NCI-H1694 treated with DMSO at 0.1 percent for 48 hours (cell line): Measurements from ENCODE around the gene TMCO4.

Experiments used
- DNase-seq: peaks from one replicate; lab custom pipeline; 2025; lab: John Stamatoyannopoulos, UW

TMCO4 gene

DNA sequence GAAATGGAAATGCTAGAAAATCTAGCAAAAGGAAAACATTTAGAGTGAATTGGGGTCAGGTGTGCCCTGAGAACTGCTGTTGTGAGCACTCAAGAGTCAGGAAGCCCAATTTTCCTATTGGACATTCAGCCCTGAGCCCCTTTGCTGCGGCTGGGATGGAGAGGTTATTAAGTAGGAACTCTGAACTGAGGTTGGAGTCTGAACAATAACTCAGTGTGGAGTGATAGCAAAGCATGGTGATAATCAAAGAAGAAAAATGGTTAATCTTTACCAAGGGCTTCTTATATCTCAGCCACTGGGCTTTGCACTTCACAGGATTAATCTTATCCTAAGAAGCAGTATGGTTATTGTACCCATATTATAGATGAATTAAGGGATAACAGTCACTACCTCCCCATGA, 52.0 kb downstream of the TMCO4 start:
- DNase-seq, result no peak

DNA sequence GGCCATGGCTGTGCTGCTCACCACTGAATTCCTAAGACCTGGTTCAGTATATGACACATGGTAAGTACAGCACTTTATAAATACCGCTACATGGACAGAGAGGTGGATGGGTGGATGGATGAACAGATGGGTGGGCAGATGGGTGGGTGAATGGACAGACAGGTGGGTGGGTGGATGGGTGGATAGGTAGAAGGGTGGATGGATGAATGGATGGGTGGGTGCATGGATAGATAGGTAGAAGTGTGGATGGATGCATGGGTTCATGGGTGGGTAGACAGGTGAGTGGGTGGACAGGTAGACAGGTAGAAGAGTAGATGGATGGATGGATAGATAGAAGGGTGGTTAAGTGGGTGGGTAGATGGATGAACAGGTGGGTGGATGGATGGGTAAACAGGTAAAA, 54.8 kb downstream of the TMCO4 start:
- DNase-seq, result no peak

DNA sequence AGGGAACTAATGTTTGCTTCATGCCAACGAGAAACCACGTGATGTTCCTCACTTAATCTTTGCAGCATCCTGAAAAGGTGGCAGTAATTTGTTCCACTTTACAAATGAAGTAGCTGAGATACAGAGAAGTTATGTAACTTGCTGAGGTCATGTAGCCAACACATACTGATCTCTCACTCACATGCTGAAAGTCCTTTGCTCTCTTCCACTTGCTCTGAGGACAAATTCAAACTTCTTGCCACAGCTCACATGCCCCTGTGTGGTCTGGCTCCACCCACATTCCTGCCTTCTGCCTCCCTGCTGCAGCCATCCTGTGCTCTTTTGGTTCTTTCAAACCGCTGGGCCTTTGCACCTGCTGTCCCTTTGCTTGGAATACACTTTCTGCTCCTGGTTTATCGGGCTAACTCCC, 55.4 kb downstream of the TMCO4 start:
- DNase-seq, result no peak

DNA sequence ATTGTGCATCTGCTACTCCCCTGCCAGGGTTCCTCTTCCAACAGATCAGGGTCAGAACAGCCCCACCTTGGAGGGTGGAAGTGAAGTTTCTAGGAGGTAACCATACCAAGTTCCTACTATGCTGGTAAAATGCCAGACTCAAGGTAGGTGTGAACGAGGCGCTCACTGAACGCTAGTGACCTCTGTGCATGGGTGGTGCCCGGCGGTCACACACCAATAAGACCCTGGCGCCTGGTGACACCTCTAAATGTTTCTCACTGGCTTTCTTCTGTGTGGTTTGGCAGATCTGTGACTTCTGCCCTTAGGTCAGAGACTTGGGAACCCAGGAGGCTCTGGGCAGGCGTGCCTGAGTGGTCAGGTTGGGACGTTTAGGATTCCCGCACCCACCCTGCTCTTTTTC, 55.9 kb downstream of the TMCO4 start:
- DNase-seq, result no peak

DNA sequence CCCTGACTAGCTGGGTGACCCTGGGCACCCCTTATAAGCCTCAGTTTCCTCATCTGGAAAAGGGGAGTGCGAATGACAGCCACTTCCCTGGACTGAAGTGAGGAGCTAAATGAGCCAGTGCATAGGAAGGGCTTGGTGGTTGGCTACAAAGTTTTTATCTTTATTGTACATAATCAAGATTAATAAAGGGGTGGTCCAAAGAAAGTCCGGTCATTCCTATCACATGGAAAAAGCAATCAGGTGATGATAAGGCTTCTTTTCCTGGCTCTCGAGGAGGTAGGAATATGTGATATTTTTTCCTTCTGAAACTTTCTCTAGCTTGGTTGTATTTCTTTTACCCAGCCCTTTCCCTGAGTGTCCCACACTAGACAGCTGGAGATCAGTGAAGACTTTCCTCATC, 56.5 kb downstream of the TMCO4 start:
- no peak for DNase-seq

DNA sequence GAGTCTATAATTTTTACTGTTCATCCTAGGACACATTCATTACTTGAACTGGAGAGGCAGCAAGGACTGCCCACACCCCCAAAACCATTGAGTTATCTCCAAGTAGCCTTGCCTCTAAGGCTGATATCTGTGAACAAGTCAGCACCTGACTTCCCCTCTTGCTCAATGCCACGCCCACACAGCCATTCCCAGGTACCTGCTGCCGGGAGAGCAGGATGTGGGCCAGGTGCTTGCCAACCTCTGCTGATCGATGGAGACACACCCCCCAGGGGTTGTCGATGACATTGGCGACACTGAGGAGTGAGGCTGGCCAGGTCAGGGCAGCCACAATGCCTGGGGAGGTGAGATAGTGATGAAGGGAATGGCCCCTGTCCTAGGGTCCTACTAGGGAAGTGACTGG, 60.1 kb downstream of the TMCO4 start:
- DNase-seq, result no peak

DNA sequence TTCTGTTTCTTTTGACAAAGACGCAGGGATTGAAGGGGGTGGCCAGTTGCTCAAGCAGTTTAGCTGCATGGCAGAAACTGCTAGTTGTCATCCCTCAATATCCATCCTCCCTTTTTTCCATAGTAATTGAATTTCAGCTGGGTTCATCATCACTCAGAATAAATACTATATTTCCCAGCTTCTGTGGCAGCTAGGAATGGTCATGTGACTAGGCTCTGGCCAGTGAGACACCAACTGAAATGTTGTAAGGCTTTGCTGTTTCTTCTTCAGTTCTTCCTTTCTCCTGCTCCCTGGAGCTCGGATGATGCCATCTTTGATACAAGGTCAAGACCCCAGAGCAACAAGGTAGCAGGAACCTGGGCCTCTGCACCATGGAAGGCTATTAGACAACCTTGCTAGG, 61.0 kb downstream of the TMCO4 start:
- no peak for DNase-seq

DNA sequence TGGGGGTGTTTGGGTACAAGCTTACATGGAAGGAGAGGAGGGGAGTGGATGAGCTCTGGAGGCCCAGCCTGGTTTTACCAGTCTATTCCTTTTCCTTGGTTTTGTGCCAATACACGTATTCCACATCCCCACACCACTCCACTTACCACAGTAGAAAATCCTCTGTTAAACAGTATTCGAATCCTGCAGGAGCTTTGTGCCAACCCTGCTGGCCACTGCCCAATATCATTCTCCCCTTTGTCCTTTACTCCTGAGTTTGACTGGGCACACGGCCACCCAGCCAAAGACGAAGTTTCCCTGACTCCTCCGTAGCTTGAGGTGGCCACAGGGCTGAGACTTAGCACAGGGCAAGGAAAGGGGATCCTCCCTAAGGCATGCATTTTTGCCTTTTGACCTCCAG, 61.6 kb downstream of the TMCO4 start:
- DNase-seq, result no peak

DNA sequence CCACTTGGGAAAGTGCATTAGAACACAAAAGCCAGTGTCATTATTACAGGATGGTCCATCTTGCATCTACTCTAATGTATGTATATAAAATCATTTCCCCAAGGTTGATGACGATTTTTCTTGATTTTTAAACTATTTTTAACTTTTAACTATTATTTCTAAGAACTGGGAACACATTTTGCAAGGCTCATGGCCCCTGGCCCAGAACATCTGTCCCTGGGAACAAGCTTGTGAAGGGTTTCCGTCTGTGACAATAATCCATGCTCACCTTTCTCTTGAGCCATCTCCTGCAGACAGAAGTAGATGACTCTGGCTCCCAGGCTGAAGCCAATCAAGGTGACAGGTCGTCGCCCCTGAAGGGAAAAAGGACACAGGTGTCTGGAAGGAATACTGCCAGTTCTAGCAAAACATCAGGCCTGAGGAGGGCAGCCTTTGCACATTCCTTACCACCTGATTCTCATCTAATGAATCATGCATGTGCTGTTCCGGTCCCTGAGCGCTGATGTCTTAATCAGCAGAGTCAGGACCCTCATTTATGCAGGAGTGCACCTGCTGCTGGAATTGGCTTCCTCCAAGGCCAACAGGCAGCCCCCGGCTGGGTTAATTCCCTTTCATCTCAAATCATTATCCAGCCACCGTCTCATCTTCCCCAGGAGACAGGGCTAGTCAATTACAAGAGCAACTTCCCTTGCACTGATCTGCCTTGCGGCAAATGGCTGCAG, 62.5 kb downstream of the TMCO4 start:
- no peak for DNase-seq

DNA sequence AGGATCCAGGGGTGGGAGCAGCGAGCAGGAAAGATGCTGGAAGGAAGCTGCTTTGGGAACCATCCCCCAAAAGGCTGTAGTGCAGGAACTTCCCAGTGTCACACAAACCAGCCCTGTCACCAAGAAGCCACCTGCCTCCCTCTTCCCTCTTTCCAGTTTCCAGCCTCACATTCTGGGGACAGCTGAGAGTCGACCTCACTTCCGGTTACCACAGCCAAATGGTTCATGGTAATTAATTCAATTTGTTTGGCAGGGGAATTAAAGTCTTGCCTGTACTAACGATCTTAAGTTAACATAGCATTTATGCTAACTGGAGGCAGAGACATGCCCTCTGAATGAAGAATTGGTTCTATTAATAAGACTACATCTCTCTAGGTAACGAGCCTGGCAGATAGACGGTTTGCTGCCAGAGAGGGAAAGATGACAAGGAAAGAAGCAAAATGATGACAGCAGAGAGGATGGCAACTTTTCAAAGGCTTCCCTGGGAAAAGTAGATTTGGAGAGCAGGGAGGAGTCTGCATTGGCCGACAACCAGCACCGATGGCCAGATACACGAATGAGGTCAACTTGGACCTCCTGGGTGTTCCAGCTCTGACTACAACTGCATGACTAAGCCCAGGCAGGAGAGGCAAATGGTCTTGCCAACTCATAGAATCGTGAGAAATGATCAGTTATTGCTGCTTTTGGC, 64.1 kb downstream of the TMCO4 start:
- no peak for DNase-seq

DNA sequence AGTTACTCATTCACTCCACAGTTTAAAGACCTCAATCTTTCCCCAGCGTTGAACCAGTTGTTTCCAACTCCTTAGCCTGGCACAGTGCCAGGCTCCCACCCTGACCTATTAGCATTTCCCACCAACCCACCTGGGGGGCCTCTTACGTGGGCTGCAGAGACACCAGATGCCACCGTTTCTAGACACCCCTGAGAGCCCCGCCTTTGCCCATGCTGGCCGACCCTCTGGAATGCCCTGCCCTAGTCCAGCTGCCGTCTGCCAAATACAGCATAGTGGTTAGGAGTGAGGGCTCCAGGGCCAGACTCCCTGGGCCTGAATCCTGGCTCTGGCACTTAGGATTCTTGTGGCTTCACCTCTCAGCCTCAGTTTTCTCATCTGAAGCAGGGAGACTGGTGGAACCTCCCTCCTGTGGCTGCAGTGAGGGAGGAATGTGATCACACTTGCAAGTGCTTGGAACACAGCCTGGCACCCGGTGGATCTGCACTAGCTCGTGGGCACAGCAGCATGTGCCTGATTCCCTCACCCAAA, 65.2 kb downstream of the TMCO4 start:
- no peak for DNase-seq

DNA sequence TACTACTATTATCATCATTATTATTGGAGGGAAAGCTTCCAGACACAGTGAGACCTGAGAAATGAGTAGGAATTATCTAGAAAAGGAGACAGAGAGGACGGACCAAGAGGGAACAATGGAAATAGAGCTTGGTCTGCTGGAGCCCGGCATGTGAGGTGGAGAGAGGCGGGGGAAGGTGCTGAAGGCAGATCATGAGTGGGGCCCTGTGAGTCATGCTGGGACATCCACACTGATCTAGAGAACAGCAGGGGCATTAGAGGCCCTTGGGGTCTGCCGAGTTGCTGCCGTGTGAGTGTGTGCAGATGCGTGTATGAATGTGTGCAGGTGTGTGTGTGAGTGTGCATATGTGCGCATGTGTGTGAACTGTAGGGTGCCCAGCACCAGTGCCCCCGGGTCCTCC, 65.7 kb downstream of the TMCO4 start:
- DNase-seq, result no peak

DNA sequence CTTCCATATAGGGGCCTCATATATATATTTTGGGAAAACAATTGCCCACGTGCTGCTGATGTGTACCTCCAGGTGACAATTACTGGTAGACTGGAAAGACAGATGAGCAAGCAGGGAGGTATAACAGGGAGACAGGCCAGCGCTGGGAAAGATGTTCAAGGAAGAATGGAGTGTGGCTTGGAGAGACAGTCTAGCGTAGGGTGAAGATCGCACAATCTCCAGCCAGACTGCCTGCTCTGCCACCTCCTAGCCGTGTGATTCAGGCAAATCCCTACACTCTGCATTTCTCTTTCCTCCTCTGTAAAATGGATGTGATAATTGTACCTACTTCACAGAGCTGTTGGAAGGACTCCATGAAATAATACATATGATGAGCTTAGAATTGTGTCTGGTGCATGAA, 66.1 kb downstream of the TMCO4 start:
- DNase-seq, result no peak

DNA sequence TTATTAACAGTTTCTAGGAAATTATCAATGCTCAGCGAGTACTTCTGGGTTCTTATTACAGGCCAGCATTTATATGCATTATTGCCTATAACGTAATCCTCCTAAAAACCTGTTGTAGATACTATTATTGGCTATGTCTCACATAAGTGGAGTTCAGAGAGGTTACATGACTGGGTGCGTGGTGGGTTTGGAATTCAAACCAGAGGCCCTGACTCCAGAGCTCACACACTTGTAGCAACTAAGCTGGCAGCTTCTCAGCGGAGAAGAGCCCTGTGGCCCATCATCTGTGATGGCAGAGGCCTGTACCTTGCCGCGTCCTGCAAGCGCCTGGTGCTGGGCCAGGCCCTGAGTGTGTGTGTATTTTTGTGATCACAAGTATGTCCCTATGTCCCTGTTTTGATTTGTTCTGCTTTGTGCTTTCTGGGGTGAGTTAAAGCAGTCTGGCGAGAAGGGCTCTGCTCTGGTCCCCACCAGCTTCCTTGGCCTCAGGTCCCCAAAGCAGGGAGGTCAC, 68.3 kb downstream of the TMCO4 start:
- DNase-seq, result no peak

DNA sequence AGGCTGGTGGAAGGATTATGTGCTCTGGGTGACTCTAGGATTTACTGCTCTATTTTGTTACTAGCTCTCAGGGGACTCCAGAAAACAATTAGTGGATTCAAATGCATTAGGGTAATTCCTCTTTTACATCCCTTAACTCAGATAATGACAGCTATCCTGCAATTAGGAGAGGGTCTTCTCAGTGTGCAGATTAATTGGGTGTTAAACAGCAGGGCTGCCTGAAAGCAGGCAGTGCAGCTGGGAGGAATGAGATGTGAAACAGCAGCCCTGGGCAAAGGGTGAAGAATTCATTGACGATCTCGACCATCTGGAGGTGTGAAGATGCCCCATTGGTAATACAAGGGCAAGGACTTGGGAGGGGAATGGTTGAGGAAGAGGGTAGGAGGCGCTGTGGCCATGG, 68.9 kb downstream of the TMCO4 start:
- DNase-seq, result no peak

DNA sequence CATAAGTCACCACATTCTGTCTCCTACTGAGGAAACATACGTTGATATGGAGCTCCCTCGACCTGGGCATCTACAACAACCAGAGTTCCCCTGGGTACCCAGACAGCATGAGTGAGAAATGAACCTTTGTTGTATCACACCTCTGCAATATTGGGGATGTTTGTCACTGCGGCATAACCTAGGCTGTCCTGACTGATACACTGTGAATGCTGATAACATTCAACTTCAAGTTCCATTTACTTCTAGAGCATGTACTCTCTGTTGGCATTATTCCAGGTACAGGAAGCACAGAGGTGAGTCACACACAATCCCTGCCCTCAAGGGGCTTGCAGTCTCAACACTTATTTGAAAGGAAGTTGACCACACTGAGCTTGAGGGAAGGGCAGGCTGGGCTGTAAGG, 69.5 kb downstream of the TMCO4 start:
- DNase-seq, result no peak

DNA sequence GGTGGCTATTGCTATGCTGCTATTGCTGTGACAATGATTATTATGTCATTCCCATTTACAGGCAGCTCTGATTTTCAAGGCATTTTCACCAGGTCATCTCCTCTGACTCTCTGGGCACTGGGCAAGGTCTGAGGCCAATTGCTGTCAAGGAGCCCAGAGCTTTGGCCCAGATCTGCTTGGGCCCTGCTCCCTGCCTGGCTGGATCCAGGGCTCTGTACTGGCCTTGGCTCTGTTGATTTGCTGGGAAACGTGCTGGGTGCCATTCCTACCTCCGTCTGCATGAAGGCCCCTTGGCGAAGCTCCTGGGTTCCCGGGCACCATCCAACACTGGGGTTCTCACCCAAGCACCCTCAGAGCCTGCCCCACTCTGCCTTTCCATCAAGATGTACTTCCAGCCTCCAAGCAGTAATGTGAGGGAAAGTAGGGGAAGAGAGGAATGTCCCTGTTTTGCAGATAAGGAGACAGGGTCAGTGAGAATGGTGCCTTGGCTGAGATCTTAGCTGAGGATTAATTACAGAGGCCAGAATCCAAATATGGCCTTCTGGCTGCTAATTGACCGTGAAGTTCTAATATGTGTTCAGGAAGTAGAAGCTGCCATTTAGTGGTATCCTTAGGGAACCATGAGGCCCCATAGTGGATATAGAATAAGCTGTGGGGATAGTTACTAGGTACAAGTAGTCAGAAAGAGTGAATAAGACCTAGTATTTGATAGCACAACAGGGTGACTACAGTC, 71.1 kb downstream of the TMCO4 start:
- no peak for DNase-seq

DNA sequence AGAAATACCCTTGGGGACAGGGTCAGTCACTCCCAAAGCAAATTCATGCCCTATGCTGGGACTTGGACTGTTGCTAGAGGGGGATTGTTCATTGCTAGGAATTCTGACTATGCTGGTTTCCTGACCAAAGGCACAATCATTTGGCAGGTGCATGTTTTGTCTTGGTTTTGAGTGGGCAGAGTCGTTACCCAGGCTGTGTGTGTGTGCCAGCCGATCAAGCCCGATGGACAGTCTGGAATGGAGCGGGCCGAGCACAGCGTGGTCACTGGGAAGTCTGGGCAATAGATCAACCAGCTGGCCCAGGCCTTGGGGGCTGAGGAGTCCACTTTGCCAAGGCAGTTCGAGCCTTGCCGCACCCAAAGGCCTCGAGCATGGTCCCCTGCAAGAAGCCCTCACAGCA, 74.1 kb downstream of the TMCO4 start:
- no peak for DNase-seq

DNA sequence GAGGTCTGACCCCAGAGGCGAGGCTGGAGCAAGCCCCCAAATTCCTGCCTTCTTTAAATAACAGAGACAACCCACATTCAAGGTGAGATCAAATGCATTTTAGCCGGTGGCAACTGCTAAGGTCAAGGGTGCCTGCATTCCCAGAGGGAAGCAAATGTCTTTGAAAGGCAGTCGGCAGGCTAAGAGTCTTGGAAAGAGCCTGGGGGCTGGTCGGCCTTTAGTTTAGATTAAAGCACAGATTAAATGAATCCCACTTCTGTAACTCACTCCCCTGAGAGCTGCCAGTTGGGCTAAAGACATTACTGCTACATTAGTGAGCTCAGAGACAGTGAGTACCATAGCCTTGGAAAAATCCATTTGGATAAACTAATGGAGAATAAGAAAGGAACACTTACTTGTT, 75.8 kb downstream of the TMCO4 start:
- no peak for DNase-seq

DNA sequence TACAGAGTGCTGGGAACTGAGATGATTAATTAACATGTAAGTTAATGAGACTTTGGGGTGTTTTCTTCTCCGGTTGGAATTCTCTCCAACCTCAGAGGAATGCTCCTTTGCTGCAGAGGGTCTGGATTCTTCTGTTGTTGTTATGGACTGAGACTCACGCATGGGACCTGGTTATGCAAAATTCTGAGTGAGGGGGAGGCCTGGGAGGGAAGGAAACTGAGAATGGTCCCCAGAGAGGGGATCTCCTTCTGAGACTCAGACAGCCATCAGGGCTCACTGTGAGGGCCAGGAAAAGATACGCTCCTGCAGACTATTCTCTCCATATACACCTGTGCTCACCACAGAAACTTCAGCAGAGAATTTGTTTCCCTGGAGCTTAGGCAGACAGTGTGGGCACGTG, 78.7 kb downstream of the TMCO4 start:
- DNase-seq, result no peak

DNA sequence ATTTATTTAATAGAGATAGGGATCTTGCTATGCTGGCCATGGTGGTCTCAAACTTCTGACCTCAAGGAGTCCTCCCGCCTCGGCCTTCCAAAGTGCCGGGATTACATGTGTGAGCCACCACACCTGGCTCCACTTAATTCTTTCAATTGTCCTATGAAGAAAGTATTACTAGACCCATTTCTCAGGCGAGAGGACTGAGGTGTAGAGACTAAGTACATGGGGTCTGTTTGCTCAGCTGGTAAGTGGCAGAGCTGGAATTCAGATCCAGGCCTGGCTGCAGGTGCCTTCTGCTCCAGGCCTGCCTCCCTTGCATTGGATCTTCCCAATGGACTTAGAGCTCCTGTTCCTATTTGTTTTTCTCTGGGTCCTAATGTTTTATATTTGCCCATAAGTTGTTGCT, 79.5 kb downstream of the TMCO4 start:
- no peak for DNase-seq

DNA sequence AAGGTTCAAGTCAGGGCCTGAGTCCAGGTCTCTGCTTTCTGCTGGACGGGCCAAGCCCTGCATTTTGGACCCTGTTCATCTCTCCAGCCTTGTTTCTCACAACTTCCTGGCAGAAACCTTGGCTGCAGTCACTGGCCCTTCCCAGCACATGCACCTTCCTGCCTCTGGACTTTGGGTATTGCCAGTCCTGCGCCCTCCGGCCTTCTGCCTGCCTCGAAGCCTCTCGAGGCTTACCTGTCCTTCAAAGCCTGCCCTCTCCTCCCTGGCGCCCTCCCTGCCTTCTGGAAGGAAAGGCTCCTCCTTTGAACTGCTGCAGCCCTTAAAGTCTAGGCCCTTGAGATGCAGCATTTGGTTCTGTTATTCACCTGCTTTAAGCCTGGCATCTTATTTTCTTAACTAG, 82.2 kb downstream of the TMCO4 start:
- no peak for DNase-seq
